HCT116 (cell line): ENCODE measurements around the gene THRB. TPM values are rescaled to one million over a fixed set of nuclear protein-coding genes. Genes with fewer than 3 reads are reported as not detected.

Experiments
- ATAC-seq: fragments of 200-7000 bp; cut with Tn5 transposase; 2 replicates; pipeline ENCODE4 v1.9.1; 2020; ENCODE audit warnings: mild to moderate bottlenecking, moderate library complexity
- BruUV-seq: library from RNA; stranded (reverse); fragments of 400-500 nt; replicated peaks from 2 replicates; lab custom pipeline; 2021; lab: Mats Ljungman, UMichigan
- CTCF ChIA-PET: fragments of 300-600 bp; sonication (Branson Sonifier 250); formaldehyde crosslinking; loops from one replicate; lab custom pipeline; 2021; ENCODE audit warnings: antibody characterized with exemption; lab: Charles Lee
- POLR2A ChIA-PET: fragments of 300-600, 350-600 bp; sonication (Branson Sonifier 250); formaldehyde crosslinking; loops from one replicate; lab custom pipeline; 2021; ENCODE audit warnings: antibody characterized with exemption; lab: Charles Lee
- RAD21 ChIA-PET, 2 experiments: fragments of 300-600 bp; sonication (Branson Sonifier 250); formaldehyde crosslinking; loops; one replicate each; lab custom pipeline; 2023; ENCODE audit warnings: low total read pairs in 2 of 2; ENCODE audit not compliant: uncharacterized antibody in 2 of 2, unreplicated experiment in 2 of 2, low non-redundant PET in 1 of 2; lab: Charles Lee
- DNase-seq: peaks from one replicate; pipeline ENCODE4 v3.0.0-alpha.2; 2010; ENCODE audit warnings: low read depth, low spot score
- H2AFZ ChIP-seq: fragments of 200-600 bp; shearing (Covaris generic), sonication (generic); 2 replicates; pipeline ENCODE4 v1.6.1; 2017; ENCODE audit warnings: low read depth, mixed run types, mixed read lengths, antibody characterized with exemption, low read length; ENCODE audit not compliant: poor library complexity, severe bottlenecking
- H3K27ac ChIP-seq: 2 replicates; pipeline ENCODE4 v1.5.1; 2012; ENCODE audit warnings: low read depth, low read length
- H3K27me3 ChIP-seq: fragments of 200-600 bp; sonication (generic); 2 replicates; pipeline ENCODE4 v1.6.1; 2016; ENCODE audit warnings: mixed run types, low read length, mixed read lengths; ENCODE audit not compliant: insufficient read depth
- H3K36me3 ChIP-seq, 2 experiments: fragments of 200-500 bp in 1 of 2; fragments of 200-600 bp in 1 of 2; sonication (Bioruptor generic) in 1 of 2; sonication (generic) in 1 of 2; 2 replicates each; pipeline versions ENCODE4 v1.5.1 to v1.6.1; 2014 to 2016; ENCODE audit warnings: low read length in 2 of 2, inconsistent platforms in 1 of 2, mixed read lengths in 1 of 2, mixed run types in 1 of 2; ENCODE audit not compliant: insufficient read depth in 2 of 2, control insufficient read depth in 1 of 2
- H3K4me1 ChIP-seq, 2 experiments: fragments of 200-600 bp in 1 of 2; sonication (generic) in 1 of 2; 2 replicates each; pipeline versions ENCODE4 v1.5.1 to v1.6.1; 2012 to 2017; ENCODE audit warnings: low read length in 2 of 2, inconsistent platforms in 1 of 2, mild to moderate bottlenecking in 1 of 2, mixed read lengths in 1 of 2, mixed run types in 1 of 2, moderate library complexity in 1 of 2; ENCODE audit not compliant: insufficient read depth in 2 of 2, control insufficient read depth in 1 of 2
- H3K4me2 ChIP-seq: fragments of 200-600 bp; sonication (generic); 2 replicates; pipeline ENCODE4 v1.6.1; 2017; ENCODE audit warnings: mixed run types, low read length, mixed read lengths
- H3K4me3 ChIP-seq, 2 experiments: fragments of 200-600 bp in 1 of 2; sonication (generic) in 1 of 2; replicated peaks in 1 of 2; 2 replicates each; pipeline ENCODE4 v1.5.1; 2011 to 2016; ENCODE audit warnings: low read length in 2 of 2, control low read depth in 1 of 2, low read depth in 1 of 2, mild to moderate bottlenecking in 1 of 2, mixed read lengths in 1 of 2, mixed run types in 1 of 2
- H3K79me2 ChIP-seq: fragments of 200-600 bp; sonication (generic); 2 replicates; pipeline ENCODE4 v1.6.1; 2017; ENCODE audit warnings: mild to moderate bottlenecking, mixed run types, low read length, moderate library complexity, mixed read lengths; ENCODE audit not compliant: insufficient read depth
- H3K9ac ChIP-seq: fragments of 200-600 bp; sonication (generic); 2 replicates; pipeline ENCODE4 v1.6.1; 2016; ENCODE audit warnings: low read length, mixed read lengths
- H3K9me2 ChIP-seq: fragments of 200-600 bp; sonication (generic), shearing (Covaris generic); 2 replicates; pipeline ENCODE4 v1.6.1; 2017; ENCODE audit warnings: mixed run types, mild to moderate bottlenecking, moderate library complexity; ENCODE audit not compliant: insufficient read depth
- H3K9me3 ChIP-seq, 2 experiments: fragments of 200-500 bp in 1 of 2; fragments of 200-600 bp in 1 of 2; sonication (Bioruptor generic) in 1 of 2; sonication (generic) in 1 of 2; 2 replicates each; pipeline ENCODE4 v1.6.1; 2014 to 2017; ENCODE audit warnings: low read length in 2 of 2, mixed read lengths in 2 of 2, inconsistent platforms in 1 of 2, low read depth in 1 of 2, mild to moderate bottlenecking in 1 of 2, mixed run types in 1 of 2, moderate library complexity in 1 of 2; ENCODE audit not compliant: control insufficient read depth in 1 of 2, insufficient read depth in 1 of 2
- H4K20me1 ChIP-seq: fragments of 200-600 bp; sonication (generic), shearing (Covaris generic); 2 replicates; pipeline ENCODE4 v1.6.1; 2017; ENCODE audit warnings: mixed run types, mild to moderate bottlenecking, moderate library complexity; ENCODE audit not compliant: insufficient read depth
- ATF3 ChIP-seq: IDR thresholded peaks from 2 replicates; pipeline ENCODE4 v1.6.1; 2012
- CBX3 ChIP-seq: IDR thresholded peaks from 2 replicates; pipeline ENCODE4 v1.6.1; 2012; ENCODE audit warnings: low read depth
- CEBPB ChIP-seq: IDR thresholded peaks from 2 replicates; pipeline ENCODE4 v1.6.1; 2012; ENCODE audit warnings: low read depth
- EGR1 ChIP-seq: IDR thresholded peaks from 2 replicates; pipeline ENCODE4 v1.6.1; 2012; ENCODE audit warnings: low read depth
- EZH2phosphoT487 ChIP-seq: fragments of 200-600 bp; IDR thresholded peaks from 2 replicates; pipeline ENCODE4 v1.6.1; 2018; ENCODE audit warnings: antibody characterized with exemption, borderline replicate concordance
- JUND ChIP-seq: IDR thresholded peaks from 2 replicates; pipeline ENCODE4 v1.6.1; 2012
- POLR2A ChIP-seq: IDR thresholded peaks from 2 replicates; pipeline ENCODE4 v1.7.0; 2011; ENCODE audit warnings: borderline replicate concordance; ENCODE audit not compliant: insufficient read depth, insufficient read length; ENCODE audit errors: extremely low read depth
- POLR2AphosphoS5 ChIP-seq: IDR thresholded peaks from 2 replicates; pipeline ENCODE4 v1.6.1; 2011; ENCODE audit warnings: mild to moderate bottlenecking, low read depth, low read length, moderate library complexity
- RAD21 ChIP-seq: IDR thresholded peaks from 2 replicates; pipeline ENCODE4 v1.6.1; 2012; ENCODE audit warnings: low read depth, mild to moderate bottlenecking
- REST ChIP-seq: IDR thresholded peaks from 2 replicates; pipeline ENCODE4 v1.6.1; 2012; ENCODE audit warnings: low read depth
- SRF ChIP-seq: IDR thresholded peaks from 2 replicates; pipeline ENCODE4 v1.6.1; 2012; ENCODE audit warnings: low read depth
- ZFX ChIP-seq: fragments of 450-650 bp; IDR thresholded peaks from 2 replicates; pipeline ENCODE4 v1.6.1; 2017
- intact Hi-C: fragments of 100-400 bp; cut with micrococcal nuclease; formaldehyde crosslinking; loops from 2 replicates; pipeline ENCODE4 v1.10.0; 2022
- total RNA-seq: library from RNA; stranded (reverse); gene quantifications from one replicate; pipeline ENCODE4 v1.2.1, GENCODE V29; 2021; ENCODE audit not compliant: unreplicated experiment

THRB gene
- total RNA-seq, 1 experiment from 2014 or later: 2.5 TPM

- TF ChIP-seq JUND (no peak), POLR2A (no peak), ZFX (no peak), REST (no peak)
These were observed 188.7 kb downstream of the THRB start (continued) for GRCh38 chr3:24305795-24306467.

- Histone ChIP-seq H3K9ac (no peak overlapping the region), H3K27ac (no peak overlapping the region), H3K9me3 (no peaks in the 10 kb centered on the region), H3K27me3 (no peaks in the 10 kb centered on the region), H3K4me1 (peaks cover 3 to 12% of the 10 kb centered on the region in 2 experiments), H3K4me2 (no peak overlapping the region), H3K9me2 (no peaks in the 10 kb centered on the region; the same call in 1 of the 2 replicates), H3K4me3 (no peak overlapping the region), H2AFZ (no peak overlapping the region), H3K79me2 (no peaks in the 10 kb centered on the region), H3K36me3 (no peaks in the 10 kb centered on the region), H4K20me1 (no peaks in the 10 kb centered on the region)
- intact Hi-C loops: no loop called here
- ATAC-seq: no peak
- no TSS peak for BruUV-seq
- ChIA-PET POLR2A (no interaction called here), CTCF (no interaction called here), RAD21 (no interaction called here)
- TF ChIP-seq POLR2A: no peak
- TF ChIP-seq ATF3: no peak
- TF ChIP-seq EGR1: no peak
- no peak for TF ChIP-seq CBX3
- no peak for TF ChIP-seq POLR2AphosphoS5
- no peak for TF ChIP-seq CEBPB
- TF ChIP-seq EZH2phosphoT487: no peak
- TF ChIP-seq SRF: no peak
- TF ChIP-seq RAD21: no peak
- TF ChIP-seq, all 23 proteins: peak for 0
- no peak for DNase-seq
These were observed 191.4 kb downstream of the THRB start for GRCh38 chr3:24303057-24303754.
